Measurements from ENCODE around the gene CIAO2B.

DNA sequence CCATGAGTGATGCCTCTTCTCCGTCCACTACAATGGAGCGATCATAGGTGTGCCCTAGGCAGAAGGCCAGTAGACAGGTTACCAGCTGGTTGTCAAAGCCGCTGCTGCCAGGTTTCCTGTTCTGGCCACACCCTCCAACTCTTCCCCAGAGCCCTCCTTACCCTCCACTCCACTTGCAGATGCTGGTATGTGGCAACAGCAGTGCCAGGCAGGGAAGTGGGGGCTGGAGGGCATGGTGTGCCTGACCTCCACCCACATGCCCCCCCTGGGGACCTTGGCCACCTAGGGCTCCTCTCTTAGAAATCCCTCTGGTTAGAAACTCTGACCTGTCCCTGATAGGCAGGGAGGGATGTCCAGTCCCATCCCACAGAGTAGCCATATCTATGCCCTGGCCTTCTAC is 10.3 kb downstream of the CIAO2B start:
- TF ChIP-seq SP1 (IDR thresholded peaks at IDR 0.05), result no peak
- TF ChIP-seq L3MBTL2 (conservative IDR thresholded peaks at IDR 0.05), result no peak
- no peak for TF ChIP-seq SUZ12 (IDR thresholded peaks at IDR 0.05)
- no peak for TF ChIP-seq HDGF (IDR thresholded peaks at IDR 0.05; ENCODE audit: borderline replicate concordance)
- no peak for TF ChIP-seq PKNOX1 (IDR thresholded peaks at IDR 0.05)
- no peak for TF ChIP-seq FOXA1 (IDR thresholded peaks at IDR 0.05)
- no peak for TF ChIP-seq FOXK2 (IDR thresholded peaks at IDR 0.05)
- TF ChIP-seq CTBP1 (IDR thresholded peaks at IDR 0.05; ENCODE audit: borderline replicate concordance), result no peak
- no peak for TF ChIP-seq NFRKB (IDR thresholded peaks at IDR 0.05)
- no peak for TF ChIP-seq BHLHE40 (IDR thresholded peaks at IDR 0.05; ENCODE audit: borderline replicate concordance)
- TF ChIP-seq LEF1 (IDR thresholded peaks at IDR 0.05; ENCODE audit: borderline replicate concordance), result no peak
